ENCODE measurements around the gene TNRC18. TPM values are rescaled to one million over a fixed set of nuclear protein-coding genes. Genes with fewer than 3 reads are reported as not detected.
"Not testable (repeated sequence)": the region's sequence is repeated elsewhere in the genome, so short reads cannot be mapped to it uniquely, and the experiment has no call there.

TNRC18 gene
- total and polyA plus RNA-seq, 2 donors (not counting 3 experiments of a cell fraction or from before 2014, with no cell fraction given) = 14.8 to 64.6 TPM

- FAIRE-seq = no peak
Observed at GRCh38 chr7:5289355-5289754, 134.3 kb downstream of the TNRC18 start.

GRCh38 chr7:5288560-5288959, 135.1 kb downstream of the TNRC18 start:
- not testable (repeated sequence) for FAIRE-seq

More at GRCh38 chr7:5289355-5289754, 134.3 kb downstream of the TNRC18 start:
- Histone ChIP-seq H2AFZ (ENCODE audit: low read depth, low read length) (no peak overlapping the region), H3K36me3 (ENCODE audit: control insufficient read depth in 2 of 2, extremely low read depth in 1 of 2, insufficient read depth in 2 of 2, low read length in 2 of 2) (no peaks in the 10 kb centered on the region), H4K20me1 (replicated peaks; ENCODE audit: control insufficient read depth, extremely low read depth, insufficient read depth, low read length) (no peaks in the 10 kb centered on the region), H3K4me1 (ENCODE audit: control insufficient read depth, extremely low read depth, insufficient read depth, low read length) (no peaks in the 10 kb centered on the region), H3K9ac (replicated peaks; ENCODE audit: extremely low read depth, insufficient read depth, low read length) (no peak overlapping the region), H3K9me1 (replicated peaks; ENCODE audit: control insufficient read depth, extremely low read depth, insufficient read depth, low read length) (no peaks in the 10 kb centered on the region), H3K27me3 (ENCODE audit: control insufficient read depth in 2 of 2, insufficient read depth in 2 of 2, low read length in 2 of 2) (no peaks in the 10 kb centered on the region), H3K4me3 (replicated peaks in 1 of 3; ENCODE audit: insufficient read depth in 1 of 3, low read depth in 1 of 3, low read length in 3 of 3) (no peak overlapping the region), H3K9me3 (replicated peaks; ENCODE audit: control insufficient read depth, insufficient read depth, low read length) (no peaks in the 10 kb centered on the region), H3K4me2 (ENCODE audit: insufficient read depth, low read length) (no peak overlapping the region), H3K79me2 (ENCODE audit: control insufficient read depth, insufficient read depth, low read length) (no peaks in the 10 kb centered on the region), H3K27ac (ENCODE audit: insufficient read depth, low read depth, low read length) (no peak overlapping the region)
- dilution Hi-C loops (cut with MboI; ENCODE audit: extremely low pct_ligation_motif_present, low sequenced_read_pairs) = no loop called here
- intact Hi-C loops (cut with micrococcal nuclease) = no loop called here
- no TSS peak for BruUV-seq (replicated peaks)
- ChIA-PET CTCF (interaction anchor here (0.9 kb wide), 1 partner anchor 20 kb away, joined by 3 read pairs; no protein-coding TSS in a partner anchor), POLR2A (interaction anchor here (0.5 kb wide), 1 partner anchor 46 kb away, joined by 3 read pairs; no protein-coding TSS in a partner anchor)
- no peak for TF ChIP-seq POLR2A (IDR thresholded peaks at IDR 0.05; ENCODE audit: low read depth, low read length)
- TF ChIP-seq POLR2AphosphoS5 (IDR thresholded peaks at IDR 0.05; ENCODE audit: insufficient read depth, low read depth, low read length) = no peak
- TF ChIP-seq, protein P1, sequence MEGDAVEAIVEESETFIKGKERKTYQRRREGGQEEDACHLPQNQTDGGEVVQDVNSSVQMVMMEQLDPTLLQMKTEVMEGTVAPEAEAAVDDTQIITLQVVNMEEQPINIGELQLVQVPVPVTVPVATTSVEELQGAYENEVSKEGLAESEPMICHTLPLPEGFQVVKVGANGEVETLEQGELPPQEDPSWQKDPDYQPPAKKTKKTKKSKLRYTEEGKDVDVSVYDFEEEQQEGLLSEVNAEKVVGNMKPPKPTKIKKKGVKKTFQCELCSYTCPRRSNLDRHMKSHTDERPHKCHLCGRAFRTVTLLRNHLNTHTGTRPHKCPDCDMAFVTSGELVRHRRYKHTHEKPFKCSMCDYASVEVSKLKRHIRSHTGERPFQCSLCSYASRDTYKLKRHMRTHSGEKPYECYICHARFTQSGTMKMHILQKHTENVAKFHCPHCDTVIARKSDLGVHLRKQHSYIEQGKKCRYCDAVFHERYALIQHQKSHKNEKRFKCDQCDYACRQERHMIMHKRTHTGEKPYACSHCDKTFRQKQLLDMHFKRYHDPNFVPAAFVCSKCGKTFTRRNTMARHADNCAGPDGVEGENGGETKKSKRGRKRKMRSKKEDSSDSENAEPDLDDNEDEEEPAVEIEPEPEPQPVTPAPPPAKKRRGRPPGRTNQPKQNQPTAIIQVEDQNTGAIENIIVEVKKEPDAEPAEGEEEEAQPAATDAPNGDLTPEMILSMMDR (IDR thresholded peaks at IDR 0.05; ENCODE audit: extremely low read depth in 1 of 2, insufficient read depth in 1 of 2, low read depth in 1 of 2, low read length in 2 of 2) = no peak
- no peak for TF ChIP-seq JUN (IDR thresholded peaks at IDR 0.05; ENCODE audit: borderline replicate concordance, insufficient read depth, insufficient read length, low read depth)
- no peak for TF ChIP-seq MYC (IDR thresholded peaks at IDR 0.05; ENCODE audit: low read depth, low read length)
- no peak for TF ChIP-seq EZH2 (IDR thresholded peaks at IDR 0.05; ENCODE audit: borderline replicate concordance, low read depth, low read length, severe bottlenecking)
- TF ChIP-seq GATA2 (IDR thresholded peaks at IDR 0.05; ENCODE audit: insufficient read depth, insufficient read length, low read depth, low read length) = no peak
- DNase-seq (ENCODE audit: low read depth, low spot score) = no peak

More at GRCh38 chr7:5288560-5288959, 135.1 kb downstream of the TNRC18 start:
- DNase-seq (ENCODE audit: low read depth, low spot score); H3K4me1 ChIP-seq (ENCODE audit: control insufficient read depth, extremely low read depth, insufficient read depth, low read length); H4K20me1 ChIP-seq (replicated peaks; ENCODE audit: control insufficient read depth, extremely low read depth, insufficient read depth, low read length); H3K4me2 ChIP-seq (ENCODE audit: insufficient read depth, low read length); H3K9me1 ChIP-seq (replicated peaks; ENCODE audit: control insufficient read depth, extremely low read depth, insufficient read depth, low read length); POLR2A ChIA-PET; H3K9me3 ChIP-seq (replicated peaks; ENCODE audit: control insufficient read depth, insufficient read depth, low read length); H3K36me3 ChIP-seq (ENCODE audit: control insufficient read depth in 2 of 2, extremely low read depth in 1 of 2, insufficient read depth in 2 of 2, low read length in 2 of 2); H2AFZ ChIP-seq (ENCODE audit: low read depth, low read length); H3K27me3 ChIP-seq (ENCODE audit: control insufficient read depth in 2 of 2, insufficient read depth in 2 of 2, low read length in 2 of 2); H3K9ac ChIP-seq (replicated peaks; ENCODE audit: extremely low read depth, insufficient read depth, low read length); H3K79me2 ChIP-seq (ENCODE audit: control insufficient read depth, insufficient read depth, low read length); H3K27ac ChIP-seq (ENCODE audit: insufficient read depth, low read depth, low read length); H3K4me3 ChIP-seq (replicated peaks in 1 of 3; ENCODE audit: insufficient read depth in 1 of 3, low read depth in 1 of 3, low read length in 3 of 3); intact Hi-C loops (cut with micrococcal nuclease); dilution Hi-C loops (cut with MboI; ENCODE audit: extremely low pct_ligation_motif_present, low sequenced_read_pairs); BruUV-seq (replicated peaks): not testable (repeated sequence)
- CTCF ChIA-PET = interaction anchor here (1.5 kb wide), 1 partner anchor 162 kb away, joined by 3 read pairs; no protein-coding TSS in a partner anchor
